D341Med (cell line): ENCODE results near the gene MYH6.
"Not testable (repeated sequence)": the region's sequence is repeated elsewhere in the genome, so short reads cannot be mapped to it uniquely, and the experiment has no call there.

Source experiments
- DNase-seq: peaks from one replicate; pipeline ENCODE4 v3.0.0; 2012; ENCODE audit warnings: low spot score

The MYH6 gene

GRCh38 chr14:23435543-23436326, 27.7 kb upstream of the MYH6 start, which contains the start of gene MYH7:
TSS of gene MYH7 (minus strand) at chr14:23435660. CDS start at chr14:23433732, 1,928 bp downstream.
- no peak for DNase-seq

GRCh38 chr14:23434488-23435222, 26.6 kb upstream of the MYH6 start:
- no peak for DNase-seq

DNA sequence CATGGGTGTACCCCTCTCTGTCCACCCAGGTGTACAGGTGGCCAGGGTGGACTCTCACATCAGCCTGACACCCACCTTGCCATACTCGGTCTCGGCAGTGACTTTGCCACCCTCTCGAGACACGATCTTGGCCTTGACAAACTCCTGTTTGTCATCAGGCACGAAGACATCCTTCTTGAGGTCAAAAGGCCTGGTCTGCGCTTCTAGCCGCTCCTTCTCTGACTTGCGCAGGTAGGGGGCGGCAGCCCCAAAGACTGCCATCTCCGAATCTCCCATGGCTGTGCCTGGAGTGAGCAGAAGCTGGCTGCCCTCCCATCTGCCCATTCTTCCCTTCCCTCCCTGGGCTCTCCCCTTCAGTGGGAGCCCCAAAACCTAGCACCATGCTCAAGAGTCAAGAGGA, 25.4 kb upstream of the MYH6 start:
- DNase-seq = no peak

GRCh38 chr14:23432946-23433345, 24.9 kb upstream of the MYH6 start:
- no peak for DNase-seq

- no peak for DNase-seq
Measured at GRCh38 chr14:23432102-23432925, 24.2 kb upstream of the MYH6 start.

- no peak for DNase-seq
Measured at GRCh38 chr14:23431486-23431885, 23.4 kb upstream of the MYH6 start.

GRCh38 chr14:23430723-23431085, 22.6 kb upstream of the MYH6 start:
- DNase-seq = no peak

DNA sequence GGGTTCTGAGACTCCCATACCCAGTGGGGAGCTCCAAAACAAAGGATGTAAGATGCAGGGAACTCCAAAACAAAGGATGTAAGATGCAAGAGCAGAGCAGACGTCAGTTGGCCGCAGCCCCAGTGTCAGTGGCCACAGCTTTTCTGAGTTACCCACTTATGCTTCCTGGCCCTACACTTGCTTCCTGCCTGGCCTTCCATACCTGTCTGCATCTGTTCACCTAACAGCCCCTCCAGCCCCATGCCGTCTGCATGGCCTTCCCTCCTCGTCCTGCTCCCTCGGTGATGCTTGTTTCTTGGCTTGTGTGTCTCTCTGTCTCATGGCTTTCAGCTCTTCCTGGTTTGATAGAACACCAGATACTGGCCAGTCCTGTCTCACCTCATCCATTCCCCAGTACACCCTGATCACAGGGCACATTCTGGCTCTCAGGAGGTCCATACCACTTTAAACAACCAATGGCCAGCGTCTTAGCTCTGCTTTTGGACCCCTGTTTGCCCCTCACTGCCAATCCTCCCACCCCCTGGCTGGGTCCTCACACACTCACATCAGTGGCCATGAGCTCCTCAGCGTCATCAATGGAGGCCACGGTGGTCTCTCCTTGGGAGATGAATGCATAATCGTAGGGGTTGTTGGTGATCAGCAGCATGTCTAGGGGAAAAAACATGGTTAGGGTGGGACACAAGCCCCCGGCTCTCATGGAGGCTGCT, 22.1 kb upstream of the MYH6 start:
- no peak for DNase-seq

- no peak for DNase-seq
Measured at GRCh38 chr14:23428686-23429495, 20.8 kb upstream of the MYH6 start.

- DNase-seq = not testable (repeated sequence)
Measured at GRCh38 chr14:23425798-23426197, 17.7 kb upstream of the MYH6 start.

GRCh38 chr14:23425169-23425568, 17.1 kb upstream of the MYH6 start:
- no peak for DNase-seq

DNA sequence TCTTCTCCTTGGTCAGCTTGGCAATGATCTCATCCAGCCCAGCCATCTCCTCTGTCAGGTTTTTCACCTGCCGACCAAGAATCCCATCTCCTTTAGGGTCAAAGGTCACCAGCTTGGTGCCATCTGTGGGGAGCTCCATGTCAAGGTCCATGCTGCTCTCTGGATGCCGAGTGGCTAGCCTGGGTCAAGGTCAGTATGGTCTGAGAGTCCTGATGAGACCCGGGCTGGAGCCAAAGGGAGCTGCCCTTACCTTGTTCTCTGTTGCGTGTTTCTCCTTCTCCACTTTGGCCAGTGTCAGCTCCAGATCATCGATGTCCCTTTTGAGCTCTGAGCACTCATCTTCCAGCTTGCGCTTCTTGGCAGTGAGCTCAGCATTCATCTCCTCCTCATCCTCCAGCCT, 15.6 kb upstream of the MYH6 start:
- DNase-seq = no peak

GRCh38 chr14:23421594-23421993, 13.5 kb upstream of the MYH6 start:
- no peak for DNase-seq

GRCh38 chr14:23419646-23420045, 11.6 kb upstream of the MYH6 start:
- DNase-seq = not testable (repeated sequence)

DNA sequence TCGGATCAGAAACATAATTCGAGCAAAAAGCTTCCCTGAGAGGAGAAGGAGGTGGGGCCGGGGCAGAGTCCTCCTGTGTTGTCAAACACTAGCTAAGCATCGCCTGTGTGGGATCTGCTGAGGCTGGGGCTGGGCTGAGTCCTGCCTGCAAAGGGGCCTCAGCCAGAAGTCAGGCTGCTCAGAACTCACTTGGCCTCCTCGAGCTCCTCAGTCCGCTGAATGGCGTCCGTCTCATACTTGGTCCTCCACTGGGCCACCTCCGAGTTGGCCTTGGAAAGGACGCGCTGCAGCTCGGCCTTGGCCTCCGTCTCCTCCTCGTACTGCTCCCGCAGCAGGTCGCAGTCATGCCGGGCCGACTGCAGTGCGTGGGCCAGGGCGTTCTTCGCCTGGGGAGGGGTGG, 9.9 kb upstream of the MYH6 start:
- no peak for DNase-seq

DNA sequence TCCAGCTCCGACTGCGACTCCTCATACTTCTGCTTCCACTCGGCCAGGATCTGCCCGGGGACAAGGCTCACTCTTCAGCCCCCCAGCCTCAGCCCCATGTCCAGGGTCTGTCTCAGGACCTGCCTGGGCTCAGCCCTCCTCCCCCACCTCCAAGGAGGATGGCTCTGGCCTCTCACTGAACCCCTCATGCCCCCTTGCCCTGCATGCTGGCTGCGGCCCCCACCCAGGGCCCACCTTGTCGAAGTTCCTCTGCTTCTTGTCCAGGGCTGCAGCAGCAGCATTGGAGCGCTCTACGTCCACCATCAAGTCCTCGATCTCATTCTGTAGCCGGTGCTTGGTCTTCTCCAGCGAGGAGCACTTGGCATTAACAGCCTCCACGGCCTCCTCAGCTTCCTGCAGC, 9.2 kb upstream of the MYH6 start:
- not testable (repeated sequence) for DNase-seq

GRCh38 chr14:23416801-23417200, 8.7 kb upstream of the MYH6 start:
- no peak for DNase-seq

DNA sequence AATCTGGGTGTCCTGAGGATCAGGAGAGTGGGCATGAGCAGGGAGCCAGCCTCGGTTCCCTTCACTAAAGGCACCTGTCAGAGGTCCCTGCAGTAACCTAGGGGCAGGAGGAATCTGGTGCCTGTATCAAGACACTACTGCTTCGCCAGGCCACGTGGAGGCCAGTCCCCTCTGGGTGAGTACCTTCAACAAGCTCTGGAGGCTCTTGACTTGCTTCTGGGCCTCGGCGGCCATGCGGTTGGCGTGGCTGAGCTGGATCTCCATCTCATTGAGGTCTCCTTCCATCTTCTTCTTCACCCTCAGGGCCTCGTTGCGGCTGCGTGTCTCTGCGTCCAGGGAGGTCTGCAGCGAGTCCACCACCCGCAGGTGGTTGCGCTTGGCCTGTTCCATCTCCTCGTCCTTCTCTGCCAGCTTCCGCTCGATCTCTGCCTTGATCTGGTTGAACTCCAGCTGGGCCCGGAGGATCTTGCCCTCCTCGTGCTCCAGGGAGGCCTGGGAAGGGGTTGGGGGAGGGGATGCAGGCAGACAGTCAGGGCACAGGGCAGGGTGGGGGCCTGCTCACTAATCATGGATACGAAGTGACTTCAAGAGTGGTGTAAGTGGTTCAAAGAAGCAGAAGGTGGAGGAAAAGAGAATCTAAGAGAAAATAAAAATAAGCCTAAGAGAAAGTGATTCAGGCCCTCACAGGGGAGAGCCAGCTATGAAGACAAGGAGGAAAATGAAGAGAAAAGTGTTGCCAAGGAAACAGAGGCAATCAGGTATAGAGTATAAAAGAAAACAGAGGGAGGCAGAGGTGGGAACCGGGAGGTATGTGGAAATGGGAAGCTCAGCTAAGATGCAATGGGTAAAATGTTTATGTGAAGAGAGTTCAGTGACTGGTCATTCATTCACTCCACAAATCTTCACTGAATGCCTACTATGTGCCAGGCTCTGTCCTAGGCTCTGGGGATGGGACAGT, 8.0 kb upstream of the MYH6 start:
- DNase-seq = no peak

DNA sequence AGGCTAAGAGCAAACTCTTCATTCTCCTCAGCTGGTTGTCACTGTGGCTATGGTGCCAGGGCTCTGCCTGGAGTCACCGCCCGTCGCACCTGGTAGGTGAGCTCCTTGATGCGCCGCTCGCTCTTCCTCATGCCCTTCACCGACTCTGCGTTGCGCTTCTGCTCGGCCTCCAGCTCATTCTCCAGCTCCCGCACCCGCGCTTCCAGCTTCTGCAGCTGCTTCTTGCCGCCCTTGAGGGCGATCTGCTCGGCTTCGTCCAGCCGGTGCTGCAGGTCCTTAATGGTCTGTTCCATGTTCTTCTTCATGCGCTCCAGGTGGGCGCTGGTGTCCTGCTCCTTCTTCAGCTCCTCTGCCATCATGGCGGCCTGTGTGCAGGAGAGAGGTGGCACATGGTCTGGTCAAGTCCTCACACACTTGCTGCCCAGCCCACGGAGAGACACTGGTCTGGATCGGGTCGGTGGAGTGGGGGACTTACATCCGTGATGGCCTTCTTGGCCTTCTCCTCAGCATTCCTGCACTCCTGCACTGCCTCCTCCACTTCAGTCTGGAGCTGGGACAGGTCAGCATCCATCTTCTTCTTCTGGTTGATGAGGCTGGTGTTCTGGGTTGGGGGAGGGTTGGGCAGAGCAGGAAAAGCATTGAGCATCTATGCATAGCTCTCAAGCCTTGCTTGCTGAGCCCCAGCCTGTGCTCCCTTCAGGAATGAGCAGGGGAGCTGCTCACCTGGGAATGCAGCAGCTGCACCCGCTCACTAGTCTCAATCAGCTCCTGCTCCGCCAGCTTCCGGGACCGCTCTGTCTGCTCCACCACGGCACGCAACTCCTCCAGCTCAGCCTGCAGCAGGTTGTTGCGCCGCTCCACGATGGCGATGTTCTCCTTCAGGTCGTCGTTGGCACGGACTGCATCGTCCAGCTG, 7.1 kb upstream of the MYH6 start:
- no peak for DNase-seq
